Hepatocyte (in vitro differentiated cells): ENCODE measurements around the gene IL1RAPL1. TPM values are rescaled to one million over a fixed set of nuclear protein-coding genes. Genes with fewer than 3 reads are reported as not detected.

Experiments used
- DNase-seq: peaks from one replicate; pipeline ENCODE4 v3.0.0-alpha.2; 2016; ENCODE audit warnings: low spot score
- H2AFZ ChIP-seq: fragments of 200-600 bp; sonication (generic); 2 replicates; pipeline ENCODE4 v1.6.0; 2016; ENCODE audit warnings: antibody characterized with exemption, mild to moderate bottlenecking
- H3K27ac ChIP-seq: fragments of 200-600 bp; sonication (generic); 2 replicates; pipeline ENCODE4 v1.5.1; 2016; ENCODE audit warnings: mild to moderate bottlenecking
- H3K27me3 ChIP-seq: fragments of 200-600 bp; sonication (generic); 2 replicates; pipeline ENCODE4 v1.6.1; 2016
- H3K36me3 ChIP-seq: fragments of 200-600 bp; sonication (generic); replicated peaks from 2 replicates; pipeline ENCODE4 v1.5.1; 2016; ENCODE audit warnings: low read depth; ENCODE audit not compliant: insufficient read depth
- H3K4me1 ChIP-seq: fragments of 200-600 bp; sonication (generic); 2 replicates; pipeline ENCODE4 v1.5.1; 2016; ENCODE audit warnings: mild to moderate bottlenecking, moderate library complexity; ENCODE audit not compliant: insufficient read depth
- H3K4me2 ChIP-seq: fragments of 200-600 bp; sonication (generic); 2 replicates; pipeline ENCODE4 v1.6.0; 2016
- H3K4me3 ChIP-seq: fragments of 200-600 bp; sonication (generic); 2 replicates; pipeline ENCODE4 v1.5.1; 2016; ENCODE audit warnings: mild to moderate bottlenecking
- H3K79me2 ChIP-seq: fragments of 200-600 bp; sonication (generic); 2 replicates; pipeline ENCODE4 v1.6.0; 2017; ENCODE audit warnings: mild to moderate bottlenecking
- H3K9me2 ChIP-seq: fragments of 200-600 bp; sonication (generic); replicated peaks from 2 replicates; pipeline ENCODE4 v1.6.0; 2017; ENCODE audit warnings: mild to moderate bottlenecking; ENCODE audit not compliant: insufficient read depth
- H3K9me3 ChIP-seq: fragments of 200-600 bp; sonication (generic); 2 replicates; pipeline ENCODE4 v1.5.1; 2016; ENCODE audit warnings: low read depth, mild to moderate bottlenecking
- H4K20me1 ChIP-seq: fragments of 200-600 bp; sonication (generic); 2 replicates; pipeline ENCODE4 v1.6.0; 2016; ENCODE audit warnings: mild to moderate bottlenecking; ENCODE audit not compliant: insufficient read depth, poor library complexity, severe bottlenecking
- EZH2 ChIP-seq: fragments of 200-600 bp; sonication (generic); IDR thresholded peaks from 2 replicates; pipeline ENCODE4 v1.6.1; 2016; ENCODE audit warnings: antibody characterized with exemption, mild to moderate bottlenecking, borderline replicate concordance
- EZH2phosphoT487 ChIP-seq: fragments of 200-600 bp; sonication (generic); IDR thresholded peaks from one replicate; pipeline ENCODE4 v1.6.1; 2018; ENCODE audit warnings: antibody characterized with exemption, mild to moderate bottlenecking, low read depth, moderate library complexity; ENCODE audit not compliant: unreplicated experiment, severe bottlenecking
- WGBS: methylation state at CpG from one replicate; pipeline ENCODE4 v1.1.6; 2016; ENCODE audit warnings: low lambda C conversion rate; ENCODE audit errors: missing lambda C conversion rate; 5-methylcytosine and 5-hydroxymethylcytosine counted together
- polyA plus RNA-seq: library from polyadenylated mRNA; unstranded; fragments of >200 nt; fragmentation: Nextera tagmentation; extraction: Ambion mirVana; gene quantifications from 2 replicates; pipeline ENCODE4 v1.2.1, GENCODE V29; 2016
- total RNA-seq: library from RNA; depleted of rRNA; stranded (reverse); fragments of >200 nt; gene quantifications from 2 replicates; pipeline ENCODE4 v1.2.3, GENCODE V29; 2014
- TF ChIP-seq, protein P1 (sequence below): fragments of 200-600 bp; sonication (generic); IDR thresholded peaks from 2 replicates; pipeline ENCODE4 v1.5.1; 2016; ENCODE audit warnings: antibody characterized with exemption, mild to moderate bottlenecking; ENCODE audit not compliant: poor library complexity

Gene IL1RAPL1
- total and polyA plus RNA-seq, 2 experiments from 2014 or later = 0.89 to 2.7 TPM

- Histone ChIP-seq H3K9me3 (no peaks in the 10 kb centered on the region), H3K79me2 (no peaks in the 10 kb centered on the region), H3K4me2 (no peak overlapping the region), H4K20me1 (no peaks in the 10 kb centered on the region), H3K27ac (no peak overlapping the region), H3K9me2 (no peaks in the 10 kb centered on the region), H3K27me3 (no peaks in the 10 kb centered on the region), H3K36me3 (no peaks in the 10 kb centered on the region), H3K4me3 (no peak overlapping the region), H3K4me1 (no peaks in the 10 kb centered on the region), H2AFZ (no peak overlapping the region)
- WGBS = 63% methylated on average over 3 of the region's 3 CpGs
- TF ChIP-seq, protein P1, sequence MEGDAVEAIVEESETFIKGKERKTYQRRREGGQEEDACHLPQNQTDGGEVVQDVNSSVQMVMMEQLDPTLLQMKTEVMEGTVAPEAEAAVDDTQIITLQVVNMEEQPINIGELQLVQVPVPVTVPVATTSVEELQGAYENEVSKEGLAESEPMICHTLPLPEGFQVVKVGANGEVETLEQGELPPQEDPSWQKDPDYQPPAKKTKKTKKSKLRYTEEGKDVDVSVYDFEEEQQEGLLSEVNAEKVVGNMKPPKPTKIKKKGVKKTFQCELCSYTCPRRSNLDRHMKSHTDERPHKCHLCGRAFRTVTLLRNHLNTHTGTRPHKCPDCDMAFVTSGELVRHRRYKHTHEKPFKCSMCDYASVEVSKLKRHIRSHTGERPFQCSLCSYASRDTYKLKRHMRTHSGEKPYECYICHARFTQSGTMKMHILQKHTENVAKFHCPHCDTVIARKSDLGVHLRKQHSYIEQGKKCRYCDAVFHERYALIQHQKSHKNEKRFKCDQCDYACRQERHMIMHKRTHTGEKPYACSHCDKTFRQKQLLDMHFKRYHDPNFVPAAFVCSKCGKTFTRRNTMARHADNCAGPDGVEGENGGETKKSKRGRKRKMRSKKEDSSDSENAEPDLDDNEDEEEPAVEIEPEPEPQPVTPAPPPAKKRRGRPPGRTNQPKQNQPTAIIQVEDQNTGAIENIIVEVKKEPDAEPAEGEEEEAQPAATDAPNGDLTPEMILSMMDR = no peak
- no peak for TF ChIP-seq EZH2
- DNase-seq = no peak
Measured at GRCh38 chrX:29947225-29947624, 1360.0 kb downstream of the IL1RAPL1 start.

DNA sequence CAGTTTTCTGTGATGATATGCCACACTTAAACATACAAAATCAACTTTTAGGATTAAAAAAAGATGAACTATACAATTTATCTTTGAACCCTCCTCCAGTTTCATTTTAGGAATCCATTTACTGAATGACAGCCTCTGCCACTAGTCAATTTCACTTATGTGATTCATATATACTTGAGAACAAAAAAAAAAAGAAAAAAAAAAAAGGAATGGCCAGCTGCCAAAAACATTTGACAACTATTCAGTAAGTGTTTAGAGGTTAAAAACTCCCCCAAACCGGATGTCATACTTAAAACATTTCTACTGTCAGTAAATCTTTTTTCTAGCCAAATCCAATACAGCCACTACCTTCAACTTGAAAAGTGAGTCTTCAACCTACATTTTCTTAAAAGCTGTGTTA, 1361.4 kb downstream of the IL1RAPL1 start:
- Histone ChIP-seq H4K20me1 (no peaks in the 10 kb centered on the region), H3K4me3 (no peak overlapping the region), H3K36me3 (no peaks in the 10 kb centered on the region), H3K4me2 (no peak overlapping the region), H3K9me2 (no peaks in the 10 kb centered on the region), H3K9me3 (no peaks in the 10 kb centered on the region), H3K27ac (no peak overlapping the region), H3K4me1 (no peaks in the 10 kb centered on the region), H2AFZ (no peak overlapping the region), H3K79me2 (no peaks in the 10 kb centered on the region), H3K27me3 (no peaks in the 10 kb centered on the region)
- DNase-seq = no peak
- TF ChIP-seq EZH2phosphoT487 (no peak), EZH2 (no peak)
- TF ChIP-seq, protein P1 = no peak
- WGBS = 41% methylated on average over 1 of the region's 1 CpG

GRCh38 chrX:29952016-29952415, 1364.8 kb downstream of the IL1RAPL1 start:
- WGBS = 72% methylated on average over 3 of the region's 3 CpGs
- Histone ChIP-seq H3K4me3 (no peak overlapping the region), H4K20me1 (no peaks in the 10 kb centered on the region), H3K36me3 (no peaks in the 10 kb centered on the region), H3K9me2 (no peaks in the 10 kb centered on the region), H3K27ac (no peak overlapping the region), H3K4me1 (no peaks in the 10 kb centered on the region), H3K27me3 (no peaks in the 10 kb centered on the region), H3K79me2 (no peaks in the 10 kb centered on the region), H3K4me2 (no peak overlapping the region), H3K9me3 (no peaks in the 10 kb centered on the region), H2AFZ (no peak overlapping the region)
- TF ChIP-seq EZH2 (no peak), EZH2phosphoT487 (no peak)
- TF ChIP-seq, protein P1 = no peak
- no peak for DNase-seq

GRCh38 chrX:29962061-29962460, 1374.8 kb downstream of the IL1RAPL1 start:
- H4K20me1 ChIP-seq = no peaks in the 10 kb centered on the region
- no peaks in the 10 kb centered on the region for H3K9me2 ChIP-seq
- H3K27ac ChIP-seq = no peak overlapping the region
- no peaks in the 10 kb centered on the region for H3K27me3 ChIP-seq
- no peaks in the 10 kb centered on the region for H3K9me3 ChIP-seq
- no peaks in the 10 kb centered on the region for H3K36me3 ChIP-seq
- no peaks in the 10 kb centered on the region for H3K79me2 ChIP-seq
- no peak for DNase-seq
- no peak overlapping the region for H3K4me3 ChIP-seq
- 64% methylated on average over 2 of the region's 2 CpGs for WGBS
- no peak overlapping the region for H3K4me2 ChIP-seq
- H2AFZ ChIP-seq = no peak overlapping the region
- H3K4me1 ChIP-seq = no peaks in the 10 kb centered on the region
- TF ChIP-seq, protein P1 = no peak
- TF ChIP-seq EZH2 (no peak), EZH2phosphoT487 (no peak)
